ENCODE measurements around the gene GALNTL6. TPM values are rescaled to one million over a fixed set of nuclear protein-coding genes. Genes with fewer than 3 reads are reported as not detected.

The GALNTL6 gene
- total RNA-seq, 1 experiment from 2014 or later, result not detected

DNA sequence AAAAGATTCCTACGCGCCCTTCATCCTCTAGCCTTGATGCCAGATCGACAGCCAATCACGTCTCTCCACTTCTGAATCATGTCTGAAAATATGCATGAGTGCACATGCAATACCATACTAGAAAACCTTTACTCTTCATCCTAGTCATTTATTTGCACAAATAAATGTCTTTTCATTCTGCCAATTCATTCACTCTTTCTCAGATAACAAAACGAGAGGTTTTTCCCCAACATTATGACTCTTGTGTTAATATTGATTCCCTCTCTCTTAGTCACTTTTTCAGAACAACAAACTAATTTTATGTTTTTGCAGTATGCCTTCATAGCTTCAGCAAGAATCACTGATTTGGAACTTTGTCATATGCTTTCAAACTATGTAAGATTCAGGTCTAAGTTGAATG lies 806.0 kb downstream of the GALNTL6 start:
- Histone ChIP-seq H4K5ac (ENCODE audit: insufficient read length, low read depth, low read length) (no peak overlapping the region), H4K91ac (ENCODE audit: insufficient read length, low read depth, low read length) (no peak overlapping the region), H3T11ph (ENCODE audit: low read length) (no peak overlapping the region), H3K23me2 (ENCODE audit: insufficient read length, low read depth, low read length, poor library complexity, severe bottlenecking) (no peaks in the 10 kb centered on the region), H3K23ac (ENCODE audit: insufficient read length, low read depth, low read length) (no peak overlapping the region), H2BK15ac (ENCODE audit: low read depth, low read length) (no peak overlapping the region), H3K79me1 (ENCODE audit: insufficient read depth, low read depth, low read length, poor library complexity, severe bottlenecking) (no peaks in the 10 kb centered on the region), H3K9me3 (ENCODE audit: control insufficient read depth, low read depth, low read length) (no peaks in the 10 kb centered on the region), H3K4me1 (ENCODE audit: insufficient read depth, low read length) (no peaks in the 10 kb centered on the region), H3K56ac (ENCODE audit: insufficient read length, low read depth, low read length) (no peak overlapping the region), H3K14ac (ENCODE audit: insufficient read depth, low read length) (no peak overlapping the region), H3K27ac (ENCODE audit: insufficient read length, low read depth, low read length) (no peak overlapping the region), H4K20me1 (ENCODE audit: control insufficient read depth, insufficient read depth, insufficient read length) (no peaks in the 10 kb centered on the region), H2AFZ (ENCODE audit: low read length) (no peak overlapping the region), H3K18ac (ENCODE audit: insufficient read length, low read depth, low read length) (no peak overlapping the region), H3K79me2 (ENCODE audit: insufficient read depth, low read length) (no peaks in the 10 kb centered on the region), H2BK5ac (ENCODE audit: insufficient read length, low read length) (no peak overlapping the region), H2BK12ac (ENCODE audit: insufficient read length, low read depth, low read length) (no peak overlapping the region), H4K8ac (replicated peaks; ENCODE audit: insufficient read length, low read depth, low read length) (no peak overlapping the region), H2AK5ac (ENCODE audit: insufficient read length, low read length) (no peak overlapping the region), H2BK120ac (ENCODE audit: low read depth, low read length, poor library complexity, severe bottlenecking) (no peak overlapping the region), H3K4ac (ENCODE audit: low read depth, low read length) (no peak overlapping the region), H3K9ac (ENCODE audit: extremely low read depth, insufficient read length, low read length) (no peak overlapping the region), H2BK20ac (ENCODE audit: low read depth, low read length, poor library complexity, severe bottlenecking) (no peak overlapping the region), H3K27me3 (ENCODE audit: insufficient read depth, low read length) (no peaks in the 10 kb centered on the region), H3K4me2 (ENCODE audit: insufficient read depth, insufficient read length, low read length) (no peak overlapping the region)
- no peak for DNase-seq
- Mint-ChIP-seq H3K36me3 (ENCODE audit: insufficient read depth in 1 of 3, low read depth in 3 of 3) (no peaks in the 10 kb centered on the region), H3K4me3 (no peak overlapping the region), H3K27me3 (ENCODE audit: low read depth) (no peaks in the 10 kb centered on the region), H3K27ac (no peak overlapping the region), H3K4me1 (peaks cover 0 to 4% of the 10 kb centered on the region in 2 experiments; a peak in 1 of 4 replicates), H3K9me3 (no peaks in the 10 kb centered on the region)
- WGBS (ENCODE audit: extremely low coverage, insufficient read length, low lambda C conversion rate), result no CpG with 5 or more reads among the region's 5 CpGs
- TF ChIP-seq CTCF (conservative IDR thresholded peaks at IDR 0.05), result no peak
